PC-9 (cell line): ENCODE data around the gene MAP4K4.

Source experiments
- CTCF ChIP-seq: fragments of 200-600 bp; sonication (generic); conservative IDR thresholded peaks from 2 replicates; pipeline ENCODE4 v1.6.1; 2017; ENCODE audit warnings: mixed run types, antibody characterized with exemption, mild to moderate bottlenecking, moderate library complexity
- EZH2 ChIP-seq: fragments of 200-600 bp; sonication (generic); IDR thresholded peaks from 2 replicates; pipeline ENCODE4 v1.8.0; 2017; ENCODE audit warnings: antibody characterized with exemption, low read depth

- TF ChIP-seq CTCF (no peak), EZH2 (no peak)
Measured at GRCh38 chr2:101887328-101887727, 189.8 kb downstream of the MAP4K4 start.
